Vagina (tissue), 2 donors: ENCODE results near the gene ADARB2.

Experiments used
- CTCF ChIP-seq, 3 experiments: fragments of 450-650 bp in 2 of 3; fragments of 200-600 bp in 1 of 3; sonication (generic) in 1 of 3; IDR thresholded peaks; one replicate each; pipeline ENCODE4 v1.5.1; 2017 to 2019; ENCODE audit warnings: antibody characterized with exemption in 3 of 3, mild to moderate bottlenecking in 2 of 3, moderate library complexity in 2 of 3
- POLR2A ChIP-seq, 2 donors: fragments of 450-650 bp; IDR thresholded peaks; one replicate each; pipeline ENCODE4 v1.6.1; 2017; ENCODE audit warnings: antibody characterized with exemption in 2 of 2, mild to moderate bottlenecking in 2 of 2, moderate library complexity in 2 of 2
- POLR2AphosphoS5 ChIP-seq, 2 donors: sonication (generic); formaldehyde crosslinking; IDR thresholded peaks; one replicate each; pipeline ENCODE4 v1.9.0; 2017; ENCODE audit warnings: antibody characterized with exemption in 2 of 2, mild to moderate bottlenecking in 2 of 2, low read depth in 1 of 2; ENCODE audit not compliant: insufficient read depth in 1 of 2

GRCh38 chr10:1187855-1188557 is 549.3 kb downstream of the ADARB2 start:
- TF ChIP-seq CTCF (IDR thresholded peaks at IDR 0.05) (no peak), POLR2A (IDR thresholded peaks at IDR 0.05) (no peak), POLR2AphosphoS5 (IDR thresholded peaks at IDR 0.05; ENCODE audit: insufficient read depth in 1 of 2, low read depth in 1 of 2) (no peak)
